HEK293 (cell line): ENCODE results near the gene TREH.

Experiments
- CTCF ChIA-PET: fragments of 350-600 bp; formaldehyde crosslinking; extraction: SDS; loops from one replicate; lab custom pipeline; 2021; ENCODE audit warnings: antibody characterized with exemption; lab: Yijun Ruan, JAX
- POLR2A ChIA-PET: fragments of 300-600 bp; formaldehyde crosslinking; extraction: SDS; loops from one replicate; lab custom pipeline; 2020; ENCODE audit warnings: antibody characterized with exemption, inconsistent platforms; lab: Yijun Ruan, JAX
- H3K27ac ChIP-seq: fragments of 200-500 bp; sonication (Bioruptor generic); 2 replicates; pipeline ENCODE4 v1.5.1; 2014; ENCODE audit warnings: low read depth, low read length, control low read depth, inconsistent platforms; ENCODE audit errors: extremely low read depth
- H3K36me3 ChIP-seq, 2 experiments: fragments of 200-500 bp in 1 of 2; sonication (Bioruptor generic) in 1 of 2; 1 replicate in 1 of 2; 2 replicates in 1 of 2; pipeline ENCODE4 v1.5.1; 2014 to 2017; ENCODE audit warnings: inconsistent platforms in 2 of 2, low read length in 2 of 2; ENCODE audit not compliant: control insufficient read depth in 2 of 2, insufficient read depth in 1 of 2
- H3K4me1 ChIP-seq: fragments of 200-500 bp; sonication (Bioruptor generic); 2 replicates; pipeline ENCODE4 v1.5.1; 2014; ENCODE audit warnings: mild to moderate bottlenecking, low read length, inconsistent platforms; ENCODE audit not compliant: control insufficient read depth, insufficient read depth
- H3K4me3 ChIP-seq: 2 replicates; pipeline ENCODE4 v1.5.1; 2011; ENCODE audit warnings: low read depth, mild to moderate bottlenecking, control low read depth, low read length, moderate library complexity
- H3K9me3 ChIP-seq: fragments of 200-500 bp; sonication (Bioruptor generic); 2 replicates; pipeline ENCODE4 v1.5.1; 2014; ENCODE audit warnings: low read depth, low read length, inconsistent platforms; ENCODE audit not compliant: control insufficient read depth, insufficient read depth
- GLIS2 ChIP-seq: fragments of 450-650 bp; formaldehyde crosslinking; IDR thresholded peaks from 2 replicates; pipeline ENCODE4 v1.5.1; 2016; ENCODE audit warnings: missing biosample characterization, missing genetic modification characterization
- HOXD13 ChIP-seq: sonication (generic); formaldehyde crosslinking; IDR thresholded peaks from 2 replicates; pipeline ENCODE4 v1.8.0; 2022; ENCODE audit warnings: missing genetic modification reagents, borderline replicate concordance
- KLF9 ChIP-seq: fragments of 450-650 bp; formaldehyde crosslinking; IDR thresholded peaks from 2 replicates; pipeline ENCODE4 v1.5.1; 2016; ENCODE audit warnings: missing biosample characterization, missing genetic modification characterization, low read depth
- OSR2 ChIP-seq: fragments of 450-650 bp; formaldehyde crosslinking; IDR thresholded peaks from 2 replicates; pipeline ENCODE4 v1.5.1; 2016; ENCODE audit warnings: missing biosample characterization, missing genetic modification characterization
- PRDM10 ChIP-seq: fragments of 450-650 bp; formaldehyde crosslinking; IDR thresholded peaks from 2 replicates; pipeline ENCODE4 v1.5.1; 2016; ENCODE audit warnings: missing biosample characterization, missing genetic modification characterization
- SP2 ChIP-seq: fragments of 450-650 bp; formaldehyde crosslinking; IDR thresholded peaks from 2 replicates; pipeline ENCODE4 v1.5.1; 2016; ENCODE audit warnings: missing biosample characterization, missing genetic modification characterization
- ZBTB17 ChIP-seq: fragments of 450-650 bp; formaldehyde crosslinking; IDR thresholded peaks from 2 replicates; pipeline ENCODE4 v1.5.1; 2016; ENCODE audit warnings: missing biosample characterization, missing genetic modification characterization
- ZBTB48 ChIP-seq: fragments of 450-650 bp; formaldehyde crosslinking; IDR thresholded peaks from 2 replicates; pipeline ENCODE4 v1.5.1; 2016; ENCODE audit warnings: missing biosample characterization, missing genetic modification characterization
- ZBTB6 ChIP-seq: fragments of 450-650 bp; formaldehyde crosslinking; IDR thresholded peaks from 2 replicates; pipeline ENCODE4 v1.5.1; 2017; ENCODE audit warnings: missing biosample characterization, missing genetic modification characterization
- ZFHX2 ChIP-seq: fragments of 450-650 bp; formaldehyde crosslinking; conservative IDR thresholded peaks from 2 replicates; pipeline ENCODE4 v1.5.1; 2016; ENCODE audit warnings: missing biosample characterization, missing genetic modification characterization
- ZNF140 ChIP-seq: fragments of 450-650 bp; formaldehyde crosslinking; IDR thresholded peaks from 2 replicates; pipeline ENCODE4 v1.5.1; 2016; ENCODE audit warnings: missing biosample characterization, missing genetic modification characterization
- ZNF24 ChIP-seq: fragments of 450-650 bp; formaldehyde crosslinking; IDR thresholded peaks from 2 replicates; pipeline ENCODE4 v1.5.1; 2016; ENCODE audit warnings: missing biosample characterization, missing genetic modification characterization
- ZNF26 ChIP-seq: fragments of 450-650 bp; formaldehyde crosslinking; IDR thresholded peaks from 2 replicates; pipeline ENCODE4 v1.5.1; 2016; ENCODE audit warnings: missing biosample characterization, missing genetic modification characterization
- ZNF585B ChIP-seq: fragments of 450-650 bp; formaldehyde crosslinking; IDR thresholded peaks from 2 replicates; pipeline ENCODE4 v1.5.1; 2016; ENCODE audit warnings: missing biosample characterization, missing genetic modification characterization
- ZNF600 ChIP-seq: fragments of 450-650 bp; formaldehyde crosslinking; IDR thresholded peaks from 2 replicates; pipeline ENCODE4 v1.5.1; 2016; ENCODE audit warnings: missing biosample characterization, missing genetic modification characterization
- ZNF639 ChIP-seq: fragments of 450-650 bp; formaldehyde crosslinking; IDR thresholded peaks from 2 replicates; pipeline ENCODE4 v1.5.1; 2016; ENCODE audit warnings: missing biosample characterization, missing genetic modification characterization
- TF ChIP-seq, protein P1 (sequence below): fragments of 450-650 bp; formaldehyde crosslinking; IDR thresholded peaks from 2 replicates; pipeline ENCODE4 v1.5.1; 2016; ENCODE audit warnings: missing biosample characterization, missing genetic modification characterization
- TF ChIP-seq, protein P2 (sequence below): fragments of 450-650 bp; formaldehyde crosslinking; IDR thresholded peaks from 2 replicates; pipeline ENCODE4 v1.5.1; 2016; ENCODE audit warnings: missing biosample characterization, missing genetic modification characterization, low read depth
- TF ChIP-seq, protein P3 (sequence below): fragments of 450-650 bp; formaldehyde crosslinking; IDR thresholded peaks from 2 replicates; pipeline ENCODE4 v1.5.1; 2016; ENCODE audit warnings: missing biosample characterization, missing genetic modification characterization

TREH gene

DNA sequence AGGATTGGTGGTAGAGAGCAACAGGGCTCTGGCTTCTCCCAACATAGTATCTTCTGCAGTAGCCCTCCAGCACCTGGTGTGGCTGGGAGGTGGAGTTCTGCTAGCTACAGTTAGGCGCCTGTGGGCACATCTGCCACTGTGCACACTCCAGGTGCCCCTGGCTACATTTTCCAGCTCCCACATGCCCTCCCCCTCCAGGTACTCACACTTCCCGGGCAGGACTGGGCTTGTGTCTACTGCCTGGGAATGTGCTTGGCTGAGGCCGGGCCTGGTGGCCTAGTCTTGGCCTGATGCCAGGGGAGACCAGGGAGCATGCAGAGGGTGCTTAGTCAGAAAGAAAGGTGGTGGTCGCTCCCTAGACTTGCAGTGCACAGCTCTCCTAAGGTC lies 56.2 kb downstream of the TREH start (continued):
- no peak for TF ChIP-seq ZNF24 (tag by site-specific recombination)

- peak overlapping the region; percentile 4; the same call in 1 of the 2 replicates for H3K4me3 ChIP-seq
- peaks cover 0 to 22% of the 10 kb centered on the region in 2 experiments; a peak in 1 of 3 replicates for H3K36me3 ChIP-seq
- peaks cover 9% of the 10 kb centered on the region for H3K4me1 ChIP-seq
- CTCF ChIA-PET, result interaction anchor here (0.6 to 3.8 kb wide), 10 partner anchors 11 to 322 kb away, joined by 3 to 31 read pairs (median 4); no protein-coding TSS in a partner anchor
- POLR2A ChIA-PET, result interaction anchor here (1.2 to 6.5 kb wide), 4 partner anchors 10 to 17 kb away, joined by 3 to 72 read pairs (median 38); partner anchors contain the start of gene PHLDB1
- H3K9me3 ChIP-seq, result no peaks in the 10 kb centered on the region
- peak overlapping the region; percentile 43; the same call in 1 of the 2 replicates for H3K27ac ChIP-seq
- peak; percentile 71 for TF ChIP-seq PRDM10
- TF ChIP-seq ZNF600 (tag by site-specific recombination), result peak; percentile 61
- peak; percentile 70 for TF ChIP-seq ZFHX2 (tag by site-specific recombination)
- TF ChIP-seq ZNF585B (tag by site-specific recombination), result no peak
- peak; percentile 60; the same call in 1 of the 2 replicates for TF ChIP-seq ZBTB48 (tag by site-specific recombination)
- peak; percentile 28; the same call in 1 of the 2 replicates for TF ChIP-seq KLF9
- TF ChIP-seq ZNF140 (tag by site-specific recombination), result no peak
- TF ChIP-seq ZBTB17 (tag by site-specific recombination), result peak; percentile 52; the same call in 1 of the 2 replicates
- 0 out of 2 replicates have a peak, but pooled peaks have one; percentile 13 for TF ChIP-seq HOXD13 (CRISPR knock-in tag)
- TF ChIP-seq ZNF639 (tag by site-specific recombination), result no peak
- no peak for TF ChIP-seq ZNF26
- 0 out of 2 replicates have a peak, but pooled peaks have one; percentile 26 for TF ChIP-seq OSR2
- peak; percentile 48 for TF ChIP-seq SP2 (tag by site-specific recombination)
- no peak for TF ChIP-seq ZBTB6
- TF ChIP-seq, protein P1, sequence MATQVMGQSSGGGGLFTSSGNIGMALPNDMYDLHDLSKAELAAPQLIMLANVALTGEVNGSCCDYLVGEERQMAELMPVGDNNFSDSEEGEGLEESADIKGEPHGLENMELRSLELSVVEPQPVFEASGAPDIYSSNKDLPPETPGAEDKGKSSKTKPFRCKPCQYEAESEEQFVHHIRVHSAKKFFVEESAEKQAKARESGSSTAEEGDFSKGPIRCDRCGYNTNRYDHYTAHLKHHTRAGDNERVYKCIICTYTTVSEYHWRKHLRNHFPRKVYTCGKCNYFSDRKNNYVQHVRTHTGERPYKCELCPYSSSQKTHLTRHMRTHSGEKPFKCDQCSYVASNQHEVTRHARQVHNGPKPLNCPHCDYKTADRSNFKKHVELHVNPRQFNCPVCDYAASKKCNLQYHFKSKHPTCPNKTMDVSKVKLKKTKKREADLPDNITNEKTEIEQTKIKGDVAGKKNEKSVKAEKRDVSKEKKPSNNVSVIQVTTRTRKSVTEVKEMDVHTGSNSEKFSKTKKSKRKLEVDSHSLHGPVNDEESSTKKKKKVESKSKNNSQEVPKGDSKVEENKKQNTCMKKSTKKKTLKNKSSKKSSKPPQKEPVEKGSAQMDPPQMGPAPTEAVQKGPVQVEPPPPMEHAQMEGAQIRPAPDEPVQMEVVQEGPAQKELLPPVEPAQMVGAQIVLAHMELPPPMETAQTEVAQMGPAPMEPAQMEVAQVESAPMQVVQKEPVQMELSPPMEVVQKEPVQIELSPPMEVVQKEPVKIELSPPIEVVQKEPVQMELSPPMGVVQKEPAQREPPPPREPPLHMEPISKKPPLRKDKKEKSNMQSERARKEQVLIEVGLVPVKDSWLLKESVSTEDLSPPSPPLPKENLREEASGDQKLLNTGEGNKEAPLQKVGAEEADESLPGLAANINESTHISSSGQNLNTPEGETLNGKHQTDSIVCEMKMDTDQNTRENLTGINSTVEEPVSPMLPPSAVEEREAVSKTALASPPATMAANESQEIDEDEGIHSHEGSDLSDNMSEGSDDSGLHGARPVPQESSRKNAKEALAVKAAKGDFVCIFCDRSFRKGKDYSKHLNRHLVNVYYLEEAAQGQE (tag by site-specific recombination), result no peak
- peak; percentile 47; the same call in 1 of the 2 replicates for TF ChIP-seq GLIS2 (tag by site-specific recombination)
- TF ChIP-seq, protein P2, sequence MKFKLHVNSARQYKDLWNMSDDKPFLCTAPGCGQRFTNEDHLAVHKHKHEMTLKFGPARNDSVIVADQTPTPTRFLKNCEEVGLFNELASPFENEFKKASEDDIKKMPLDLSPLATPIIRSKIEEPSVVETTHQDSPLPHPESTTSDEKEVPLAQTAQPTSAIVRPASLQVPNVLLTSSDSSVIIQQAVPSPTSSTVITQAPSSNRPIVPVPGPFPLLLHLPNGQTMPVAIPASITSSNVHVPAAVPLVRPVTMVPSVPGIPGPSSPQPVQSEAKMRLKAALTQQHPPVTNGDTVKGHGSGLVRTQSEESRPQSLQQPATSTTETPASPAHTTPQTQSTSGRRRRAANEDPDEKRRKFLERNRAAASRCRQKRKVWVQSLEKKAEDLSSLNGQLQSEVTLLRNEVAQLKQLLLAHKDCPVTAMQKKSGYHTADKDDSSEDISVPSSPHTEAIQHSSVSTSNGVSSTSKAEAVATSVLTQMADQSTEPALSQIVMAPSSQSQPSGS (tag by site-specific recombination), result no peak
- TF ChIP-seq, protein P3, sequence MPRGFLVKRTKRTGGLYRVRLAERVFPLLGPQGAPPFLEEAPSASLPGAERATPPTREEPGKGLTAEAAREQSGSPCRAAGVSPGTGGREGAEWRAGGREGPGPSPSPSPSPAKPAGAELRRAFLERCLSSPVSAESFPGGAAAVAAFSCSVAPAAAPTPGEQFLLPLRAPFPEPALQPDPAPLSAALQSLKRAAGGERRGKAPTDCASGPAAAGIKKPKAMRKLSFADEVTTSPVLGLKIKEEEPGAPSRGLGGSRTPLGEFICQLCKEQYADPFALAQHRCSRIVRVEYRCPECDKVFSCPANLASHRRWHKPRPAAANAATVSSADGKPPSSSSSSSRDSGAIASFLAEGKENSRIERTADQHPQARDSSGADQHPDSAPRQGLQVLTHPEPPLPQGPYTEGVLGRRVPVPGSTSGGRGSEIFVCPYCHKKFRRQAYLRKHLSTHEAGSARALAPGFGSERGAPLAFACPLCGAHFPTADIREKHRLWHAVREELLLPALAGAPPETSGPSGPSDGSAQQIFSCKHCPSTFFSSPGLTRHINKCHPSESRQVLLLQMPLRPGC (tag by site-specific recombination), result no peak
Observed at GRCh38 chr11:118622376-118623268, 56.8 kb downstream of the TREH start.
